DOHH2 (cell line): Measurements from ENCODE around the gene TMEM266.

Source experiments
- EZH2phosphoT487 ChIP-seq: fragments of 200-600 bp; sonication (generic); IDR thresholded peaks from 2 replicates; pipeline ENCODE4 v1.6.1; 2017; ENCODE audit warnings: borderline replicate concordance, mild to moderate bottlenecking, antibody characterized with exemption, low read length, moderate library complexity, mixed read lengths
- TF ChIP-seq, protein P1 (sequence below): fragments of 200-600 bp; sonication (generic); IDR thresholded peaks from one replicate; pipeline ENCODE4 v1.5.1; 2014; ENCODE audit warnings: antibody characterized with exemption, mild to moderate bottlenecking, low read depth, low read length; ENCODE audit not compliant: poor library complexity, severe bottlenecking

DNA sequence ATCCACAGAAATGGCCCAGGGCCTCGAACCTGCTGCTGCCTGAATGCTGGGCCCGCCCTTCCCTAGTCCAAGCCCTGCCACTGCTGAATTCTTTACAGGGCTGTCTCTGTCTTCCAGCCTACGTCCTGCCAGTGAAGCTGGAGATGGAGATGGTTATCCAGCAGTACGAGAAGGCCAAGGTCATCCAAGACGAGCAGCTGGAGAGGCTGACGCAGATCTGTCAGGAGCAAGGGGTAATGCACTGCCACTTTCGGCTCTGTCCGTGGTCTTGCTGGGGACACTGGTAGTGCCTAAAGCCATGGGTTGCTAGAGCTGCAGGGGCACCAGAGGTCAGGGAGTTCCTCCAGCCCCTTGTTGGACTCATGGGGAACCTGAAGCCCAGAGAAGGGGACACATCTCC is 115.7 kb downstream of the TMEM266 start:
- TF ChIP-seq, protein P1, sequence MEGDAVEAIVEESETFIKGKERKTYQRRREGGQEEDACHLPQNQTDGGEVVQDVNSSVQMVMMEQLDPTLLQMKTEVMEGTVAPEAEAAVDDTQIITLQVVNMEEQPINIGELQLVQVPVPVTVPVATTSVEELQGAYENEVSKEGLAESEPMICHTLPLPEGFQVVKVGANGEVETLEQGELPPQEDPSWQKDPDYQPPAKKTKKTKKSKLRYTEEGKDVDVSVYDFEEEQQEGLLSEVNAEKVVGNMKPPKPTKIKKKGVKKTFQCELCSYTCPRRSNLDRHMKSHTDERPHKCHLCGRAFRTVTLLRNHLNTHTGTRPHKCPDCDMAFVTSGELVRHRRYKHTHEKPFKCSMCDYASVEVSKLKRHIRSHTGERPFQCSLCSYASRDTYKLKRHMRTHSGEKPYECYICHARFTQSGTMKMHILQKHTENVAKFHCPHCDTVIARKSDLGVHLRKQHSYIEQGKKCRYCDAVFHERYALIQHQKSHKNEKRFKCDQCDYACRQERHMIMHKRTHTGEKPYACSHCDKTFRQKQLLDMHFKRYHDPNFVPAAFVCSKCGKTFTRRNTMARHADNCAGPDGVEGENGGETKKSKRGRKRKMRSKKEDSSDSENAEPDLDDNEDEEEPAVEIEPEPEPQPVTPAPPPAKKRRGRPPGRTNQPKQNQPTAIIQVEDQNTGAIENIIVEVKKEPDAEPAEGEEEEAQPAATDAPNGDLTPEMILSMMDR = no peak
- no peak for TF ChIP-seq EZH2phosphoT487
